Caco-2 (cell line): ENCODE data around the gene NAAA. TPM values are rescaled to one million over a fixed set of nuclear protein-coding genes. Genes with fewer than 3 reads are reported as not detected.

Experiments
- BruUV-seq: library from RNA; stranded (reverse); fragments of 400-500 nt; replicated peaks from 2 replicates; lab custom pipeline; 2021; lab: Mats Ljungman, UMichigan
- CTCF ChIA-PET: fragments of 300-600 bp; sonication (Branson Sonifier 250); formaldehyde crosslinking; loops from one replicate; lab custom pipeline; 2022; ENCODE audit warnings: antibody characterized with exemption; lab: Charles Lee
- POLR2A ChIA-PET: fragments of 300-600 bp; sonication (Branson Sonifier 250); formaldehyde crosslinking; loops from one replicate; lab custom pipeline; 2022; ENCODE audit warnings: antibody characterized with exemption; lab: Charles Lee
- DNase-seq, 2 experiments: peaks; one replicate each; pipeline versions ENCODE4 v3.0.0 to v3.0.0-alpha.2; 2020 to 2022
- H3K27me3 ChIP-seq: replicated peaks from 2 replicates; pipeline ENCODE4 v1.6.0; 2011; ENCODE audit warnings: low read length; ENCODE audit not compliant: control insufficient read depth, insufficient read depth
- H3K36me3 ChIP-seq: 2 replicates; pipeline ENCODE4 v1.5.1; 2011; ENCODE audit warnings: low read length; ENCODE audit not compliant: control insufficient read depth, insufficient read depth
- H3K4me1 ChIP-seq: fragments of 250-450 bp; sonication (Bioruptor Pico); 2 replicates; pipeline ENCODE4 v1.5.1; 2020; ENCODE audit warnings: mild to moderate bottlenecking
- H3K4me3 ChIP-seq: 2 replicates; pipeline ENCODE4 v1.5.1; 2011; ENCODE audit warnings: low read depth, mild to moderate bottlenecking, control low read depth, low read length
- H3K9me3 ChIP-seq: fragments of 250-450 bp; sonication (Bioruptor Pico); 2 replicates; pipeline ENCODE4 v1.5.1; 2020; ENCODE audit warnings: mild to moderate bottlenecking, moderate library complexity
- H3K27ac Mint-ChIP-seq: one replicate; pipeline ENCODE4 v1.8.0; 2022; ENCODE audit warnings: mixed read lengths; ENCODE audit not compliant: unreplicated experiment
- H3K27me3 Mint-ChIP-seq: one replicate; pipeline ENCODE4 v1.8.0; 2022; ENCODE audit warnings: mixed read lengths; ENCODE audit not compliant: insufficient read depth, unreplicated experiment
- H3K36me3 Mint-ChIP-seq: one replicate; pipeline ENCODE4 v1.8.0; 2022; ENCODE audit warnings: mild to moderate bottlenecking, mixed read lengths; ENCODE audit not compliant: insufficient read depth, unreplicated experiment
- H3K4me1 Mint-ChIP-seq: one replicate; pipeline ENCODE4 v1.8.0; 2022; ENCODE audit warnings: low read depth, mixed read lengths; ENCODE audit not compliant: unreplicated experiment
- H3K4me3 Mint-ChIP-seq: one replicate; pipeline ENCODE4 v1.8.0; 2022; ENCODE audit warnings: mild to moderate bottlenecking, moderate library complexity, mixed read lengths; ENCODE audit not compliant: unreplicated experiment
- H3K9me3 Mint-ChIP-seq: one replicate; pipeline ENCODE4 v1.8.0; 2022; ENCODE audit warnings: mixed read lengths; ENCODE audit not compliant: unreplicated experiment
- CTCF ChIP-seq, 2 experiments: fragments of 200-600 bp in 1 of 2; IDR thresholded peaks; 1 replicate in 1 of 2; 2 replicates in 1 of 2; pipeline versions ENCODE4 v1.5.1 to v1.8.0; 2011 to 2022; ENCODE audit warnings: antibody characterized with exemption in 1 of 2, control low read depth in 1 of 2, inconsistent platforms in 1 of 2, low read depth in 1 of 2, low read length in 1 of 2, mild to moderate bottlenecking in 1 of 2, moderate library complexity in 1 of 2; ENCODE audit not compliant: insufficient read depth in 1 of 2, severe bottlenecking in 1 of 2, unreplicated experiment in 1 of 2
- intact Hi-C: fragments of 100-400 bp; cut with micrococcal nuclease; formaldehyde crosslinking; loops from one replicate; pipeline ENCODE4 v1.10.0; 2022; ENCODE audit not compliant: unreplicated experiment
- total RNA-seq: library from RNA; stranded (reverse); gene quantifications from 2 replicates; pipeline ENCODE4 v1.2.3, GENCODE V29; 2022

NAAA gene
- total RNA-seq, 1 experiment from 2014 or later, result 11.8 TPM

DNA sequence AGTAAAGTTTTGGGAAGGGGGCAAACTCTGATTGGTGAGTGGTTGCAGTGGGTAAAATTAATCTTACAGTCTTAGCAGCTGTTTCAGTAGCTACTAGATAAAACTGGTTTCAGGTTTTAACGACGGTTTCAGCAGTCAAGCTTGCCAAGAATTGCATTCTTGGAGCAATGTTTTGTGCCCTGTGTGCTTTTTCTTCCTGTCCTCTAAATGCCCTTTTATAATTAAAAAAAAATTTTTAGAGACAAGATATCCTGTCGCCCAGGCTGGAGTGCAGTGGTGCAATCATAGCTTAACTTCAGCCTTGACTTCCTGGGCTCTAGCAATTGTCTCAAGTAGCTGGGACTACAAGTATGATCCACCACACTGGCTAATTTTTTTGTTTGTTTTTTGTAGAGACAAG lies 32.3 kb downstream of the NAAA start:
- TF ChIP-seq CTCF (IDR thresholded peaks at IDR 0.05; ENCODE audit: insufficient read depth in 1 of 2, low read depth in 1 of 2, low read length in 1 of 2, severe bottlenecking in 1 of 2, unreplicated experiment in 1 of 2), result no peak
- BruUV-seq, result no TSS peak
- POLR2A ChIA-PET, result no interaction called here
- H3K4me3 Mint-ChIP-seq, result no peak overlapping the region
- CTCF ChIA-PET, result no interaction called here
- no peaks in the 10 kb centered on the region for H3K4me1 Mint-ChIP-seq
- Histone ChIP-seq H3K4me1 (peaks cover 6% of the 10 kb centered on the region; the same call in 1 of the 2 replicates), H3K27me3 (no peaks in the 10 kb centered on the region), H3K4me3 (no peak overlapping the region), H3K9me3 (no peaks in the 10 kb centered on the region), H3K36me3 (no peaks in the 10 kb centered on the region)
- peaks cover 11% of the 10 kb centered on the region for H3K9me3 Mint-ChIP-seq
- intact Hi-C loops, result no loop called here
- H3K27ac Mint-ChIP-seq, result no peak overlapping the region
- H3K36me3 Mint-ChIP-seq, result no peaks in the 10 kb centered on the region
- H3K27me3 Mint-ChIP-seq, result no peaks in the 10 kb centered on the region
- DNase-seq, result no peak

- Histone ChIP-seq H3K9me3 (no peaks in the 10 kb centered on the region), H3K36me3 (no peaks in the 10 kb centered on the region), H3K4me3 (no peak overlapping the region), H3K4me1 (peaks cover 6% of the 10 kb centered on the region; the same call in 1 of the 2 replicates), H3K27me3 (no peaks in the 10 kb centered on the region)
- ChIA-PET POLR2A (no interaction called here), CTCF (no interaction called here)
- no peak overlapping the region for H3K4me3 Mint-ChIP-seq
- H3K36me3 Mint-ChIP-seq, result no peaks in the 10 kb centered on the region
- H3K9me3 Mint-ChIP-seq, result peaks cover 11% of the 10 kb centered on the region
- H3K27me3 Mint-ChIP-seq, result no peaks in the 10 kb centered on the region
- H3K27ac Mint-ChIP-seq, result no peak overlapping the region
- no peaks in the 10 kb centered on the region for H3K4me1 Mint-ChIP-seq
- no peak for DNase-seq
- no peak for TF ChIP-seq CTCF (IDR thresholded peaks at IDR 0.05; ENCODE audit: insufficient read depth in 1 of 2, low read depth in 1 of 2, low read length in 1 of 2, severe bottlenecking in 1 of 2, unreplicated experiment in 1 of 2)
- BruUV-seq, result no TSS peak
- intact Hi-C loops, result no loop called here
These were observed 32.8 kb downstream of the NAAA start for GRCh38 chr4:75907966-75908365.

GRCh38 chr4:75904076-75904475 lies 36.7 kb downstream of the NAAA start:
- BruUV-seq, result no TSS peak
- no peak for TF ChIP-seq CTCF (IDR thresholded peaks at IDR 0.05; ENCODE audit: insufficient read depth in 1 of 2, low read depth in 1 of 2, low read length in 1 of 2, severe bottlenecking in 1 of 2, unreplicated experiment in 1 of 2)
- Histone ChIP-seq H3K27me3 (no peaks in the 10 kb centered on the region), H3K4me3 (no peak overlapping the region), H3K9me3 (no peaks in the 10 kb centered on the region), H3K36me3 (no peaks in the 10 kb centered on the region), H3K4me1 (peaks cover 6% of the 10 kb centered on the region; the same call in 1 of the 2 replicates)
- peaks cover 3% of the 10 kb centered on the region for H3K9me3 Mint-ChIP-seq
- CTCF ChIA-PET, result interaction anchor here (0.8 to 1.0 kb wide), 2 partner anchors 8 to 12 kb away, joined by 3 to 5 read pairs; no protein-coding TSS in a partner anchor
- peak in 1 of 2 experiments; percentile 5 for DNase-seq
- H3K4me1 Mint-ChIP-seq, result no peaks in the 10 kb centered on the region
- no peak overlapping the region for H3K4me3 Mint-ChIP-seq
- no peaks in the 10 kb centered on the region for H3K36me3 Mint-ChIP-seq
- no peak overlapping the region for H3K27ac Mint-ChIP-seq
- POLR2A ChIA-PET, result no interaction called here
- H3K27me3 Mint-ChIP-seq, result no peaks in the 10 kb centered on the region
- intact Hi-C loops, result no loop called here
